ENCODE measurements around the gene STN1.
"Not testable (repeated sequence)": the region's sequence is repeated elsewhere in the genome, so short reads cannot be mapped to it uniquely, and the experiment has no call there.

Gene STN1

GRCh38 chr10:103858360-103858759 is 59.6 kb downstream of the STN1 start:
- no peak for DNase-seq

GRCh38 chr10:103856797-103857170 is 61.2 kb downstream of the STN1 start:
- DNase-seq, result no peak

GRCh38 chr10:103855852-103856796 is 61.9 kb downstream of the STN1 start:
- DNase-seq, result no peak

- DNase-seq, result peak in 1 of 2 donors; percentile 8
These were observed 62.6 kb downstream of the STN1 start, which contains the start of gene SH3PXD2A for GRCh38 chr10:103855424-103855823. TSS of gene SH3PXD2A (minus strand) at chr10:103855576. CDS start at chr10:103855266, 310 bp downstream.

GRCh38 chr10:103854686-103855391 is 63.1 kb downstream of the STN1 start:
- no peak for DNase-seq

- DNase-seq, result no peak
These were observed 63.7 kb downstream of the STN1 start for GRCh38 chr10:103854265-103854685.

GRCh38 chr10:103853428-103854264 is 64.3 kb downstream of the STN1 start:
- DNase-seq, result no peak

GRCh38 chr10:103852856-103853255 is 65.1 kb downstream of the STN1 start:
- no peak for DNase-seq

- no peak for DNase-seq
These were observed 65.7 kb downstream of the STN1 start for GRCh38 chr10:103852189-103852711.

- DNase-seq, result no peak
These were observed 66.7 kb downstream of the STN1 start for GRCh38 chr10:103851261-103851660.

- DNase-seq, result no peak
These were observed 67.5 kb downstream of the STN1 start for GRCh38 chr10:103850572-103850895.

GRCh38 chr10:103849880-103850571 is 68.0 kb downstream of the STN1 start:
- no peak for DNase-seq

GRCh38 chr10:103849212-103849877 is 68.6 kb downstream of the STN1 start:
- no peak for DNase-seq

GRCh38 chr10:103847909-103848468 is 70.0 kb downstream of the STN1 start:
- no peak for DNase-seq

GRCh38 chr10:103847346-103847745 is 70.6 kb downstream of the STN1 start:
- DNase-seq, result no peak

GRCh38 chr10:103845972-103846371 is 72.0 kb downstream of the STN1 start:
- DNase-seq, result peak; percentile 30 to 45

GRCh38 chr10:103845346-103845745 is 72.6 kb downstream of the STN1 start:
- not testable (repeated sequence) for DNase-seq

- DNase-seq, result no peak
These were observed 74.0 kb downstream of the STN1 start for GRCh38 chr10:103843854-103844570.

- DNase-seq, result no peak
These were observed 74.9 kb downstream of the STN1 start for GRCh38 chr10:103843045-103843444.

GRCh38 chr10:103842605-103843004 is 75.4 kb downstream of the STN1 start:
- no peak for DNase-seq

- DNase-seq, result no peak
These were observed 76.5 kb downstream of the STN1 start for GRCh38 chr10:103841519-103841918.

All from CD4-positive, alpha-beta T cell treated with Interleukin-1 beta for 1 hour (primary cell).